GM12878 (cell line): Measurements from ENCODE around the gene ZSWIM3. TPM values are rescaled to one million over a fixed set of nuclear protein-coding genes. Genes with fewer than 3 reads are reported as not detected.

Experiments
- ATAC-seq: fragments of 200-7000 bp; cut with Tn5 transposase; 3 replicates; pipeline ENCODE4 v1.9.1; 2020; ENCODE audit warnings: mild to moderate bottlenecking, moderate library complexity
- BruUV-seq: library from RNA; stranded (reverse); fragments of 400-500 nt; replicated peaks from 2 replicates; lab custom pipeline; 2021; lab: Mats Ljungman, UMichigan
- CTCF ChIA-PET: fragments of 300-600 bp; sonication (Branson Sonifier 250); formaldehyde crosslinking; extraction: SDS; loops from one replicate; lab custom pipeline; 2021; ENCODE audit warnings: inconsistent platforms; lab: Yijun Ruan, JAX
- POLR2A ChIA-PET: fragments of 350-600 bp; formaldehyde crosslinking; extraction: SDS; loops from one replicate; lab custom pipeline; 2021; ENCODE audit warnings: inconsistent platforms; lab: Charles Lee
- RAD21 ChIA-PET: fragments of 300-600 bp; sonication (Branson Sonifier 250); formaldehyde crosslinking; loops from one replicate; lab custom pipeline; 2023; ENCODE audit warnings: antibody characterized with exemption; ENCODE audit not compliant: unreplicated experiment; lab: Charles Lee
- SMC1A ChIA-PET: fragments of 300-600 bp; sonication (Branson Sonifier 250); formaldehyde crosslinking; loops from one replicate; lab custom pipeline; 2023; ENCODE audit not compliant: unreplicated experiment, uncharacterized antibody; lab: Charles Lee
- DNase-seq: peaks from one replicate; pipeline ENCODE4 v3.0.0-alpha.2; 2011; ENCODE audit warnings: low read depth, low spot score
- FAIRE-seq: peaks from 3 replicates; lab custom pipeline; 2011; peaks lifted over from hg19 to GRCh38; lab: Jason Lieb, UNC
- H2AFZ ChIP-seq: 2 replicates; pipeline ENCODE4 v1.6.0; 2011; ENCODE audit warnings: low read depth, low read length, control low read depth; ENCODE audit not compliant: control insufficient read depth
- H3K27ac ChIP-seq: 2 replicates; pipeline ENCODE4 v1.5.1; 2011; ENCODE audit warnings: control low read depth; ENCODE audit not compliant: control insufficient read depth, insufficient read depth
- H3K27me3 ChIP-seq, 2 experiments: replicated peaks in 1 of 2; 2 replicates each; pipeline versions ENCODE4 v1.6.0 to v1.6.1; 2011; ENCODE audit warnings: low read length in 1 of 2; ENCODE audit not compliant: control insufficient read depth in 2 of 2, insufficient read depth in 2 of 2
- H3K36me3 ChIP-seq, 2 experiments: 2 replicates each; pipeline ENCODE4 v1.5.1; 2011; ENCODE audit warnings: low read length in 1 of 2; ENCODE audit not compliant: control insufficient read depth in 2 of 2, insufficient read depth in 2 of 2
- H3K4me1 ChIP-seq: 2 replicates; pipeline ENCODE4 v1.6.1; 2011; ENCODE audit warnings: mild to moderate bottlenecking, low read length, moderate library complexity, mixed read lengths; ENCODE audit not compliant: control insufficient read depth, insufficient read depth
- H3K4me2 ChIP-seq: 2 replicates; pipeline ENCODE4 v1.6.0; 2011; ENCODE audit warnings: control low read depth; ENCODE audit not compliant: control insufficient read depth, insufficient read depth
- H3K4me3 ChIP-seq: fragments of 200-600 bp; sonication (generic); 2 replicates; pipeline ENCODE4 v1.5.1; 2016
- H3K79me2 ChIP-seq: 2 replicates; pipeline ENCODE4 v1.6.0; 2011; ENCODE audit warnings: low read length; ENCODE audit not compliant: control insufficient read depth, insufficient read depth
- H3K9ac ChIP-seq: 2 replicates; pipeline ENCODE4 v1.8.0; 2011; ENCODE audit warnings: low read length, control low read depth, mixed read lengths; ENCODE audit not compliant: control insufficient read depth, insufficient read depth
- H3K9me3 ChIP-seq: replicated peaks from 3 replicates; pipeline ENCODE4 v1.5.1; 2011; ENCODE audit warnings: mild to moderate bottlenecking, low read length; ENCODE audit not compliant: control insufficient read depth, insufficient read depth
- H4K20me1 ChIP-seq: 2 replicates; pipeline ENCODE4 v1.6.0; 2011; ENCODE audit not compliant: control insufficient read depth, insufficient read depth
- CHD1 ChIP-seq: IDR thresholded peaks from 2 replicates; pipeline ENCODE4 v1.6.1; 2012; ENCODE audit warnings: low read depth, low read length, improper control_type of control experiment
- CHD4 ChIP-seq: fragments of 200-600 bp; sonication (generic); IDR thresholded peaks from 2 replicates; pipeline ENCODE4 v1.6.1; 2016; ENCODE audit warnings: mild to moderate bottlenecking
- EGR1 ChIP-seq, 2 experiments: IDR thresholded peaks; 1 replicate in 1 of 2; 2 replicates in 1 of 2; pipeline ENCODE4 v1.6.1; 2011 to 2012; ENCODE audit warnings: low read depth in 2 of 2, low read length in 2 of 2, borderline replicate concordance in 1 of 2, mild to moderate bottlenecking in 1 of 2, moderate library complexity in 1 of 2
- IKZF1 ChIP-seq: fragments of 450-650 bp; conservative IDR thresholded peaks from 2 replicates; pipeline ENCODE4 v1.6.1; 2017; ENCODE audit warnings: antibody characterized with exemption, mild to moderate bottlenecking
- NFXL1 ChIP-seq: fragments of 450-650 bp; IDR thresholded peaks from 2 replicates; pipeline ENCODE4 v1.6.1; 2017; ENCODE audit warnings: antibody characterized with exemption, mild to moderate bottlenecking, borderline replicate concordance
- RCOR1 ChIP-seq: conservative IDR thresholded peaks from 2 replicates; pipeline ENCODE4 v1.6.1; 2012; ENCODE audit warnings: low read depth, low read length, improper control_type of control experiment
- ZBTB4 ChIP-seq: fragments of 450-650 bp; formaldehyde crosslinking; IDR thresholded peaks from 2 replicates; pipeline ENCODE4 v1.4.0; 2022; ENCODE audit warnings: mild to moderate bottlenecking, moderate library complexity
- ZNF24 ChIP-seq: fragments of 450-650 bp; IDR thresholded peaks from 2 replicates; pipeline ENCODE4 v1.6.1; 2017; ENCODE audit warnings: antibody characterized with exemption, mild to moderate bottlenecking
- ZNF622 ChIP-seq: fragments of 450-650 bp; IDR thresholded peaks from 2 replicates; pipeline ENCODE4 v1.6.1; 2017; ENCODE audit warnings: mild to moderate bottlenecking, inconsistent platforms
- ZNF687 ChIP-seq: fragments of 450-650 bp; IDR thresholded peaks from 2 replicates; pipeline ENCODE4 v1.6.1; 2017; ENCODE audit warnings: mild to moderate bottlenecking, moderate library complexity
- WGBS: methylation state at CpG from one replicate; pipeline ENCODE4 v1.1.6; 2016; ENCODE audit warnings: low lambda C conversion rate; ENCODE audit not compliant: insufficient replicate concordance, insufficient coverage; ENCODE audit errors: missing lambda C conversion rate; 5-methylcytosine and 5-hydroxymethylcytosine counted together
- in situ Hi-C: fragments of 300-500 bp; cut with MboI; formaldehyde crosslinking; loops from 9 replicates; pipeline ENCODE4 v1.14.3; 2018; ENCODE audit warnings: mixed read lengths
- intact Hi-C: fragments of 100-400 bp; cut with micrococcal nuclease; formaldehyde crosslinking; loops from one replicate; pipeline ENCODE4 v1.14.2; 2022; ENCODE audit not compliant: unreplicated experiment
- polyA plus RNA-seq, 11 experiments: library from polyadenylated mRNA; depleted of rRNA in 4 of 11; unstranded in 6 of 11; stranded (reverse) in 5 of 11; fragments of >200 nt; fragmentation: Nextera tagmentation in 4 of 11; fragmentation: Illumina TruSeq in 1 of 11; extraction: Ambion mirVana in 4 of 11; extraction: Trizol in 1 of 11; gene quantifications; 1 replicate in 1 of 11; 2 replicates in 10 of 11; pipeline versions ENCODE4 v1.2.1 to v1.2.3, GENCODE V29; 2011 to 2016; ENCODE audit warnings: inconsistent platforms in 2 of 11, missing spikeins in 2 of 11, low read depth in 1 of 11
- total RNA-seq, 4 experiments: library from RNA; depleted of rRNA in 3 of 4; stranded (reverse); fragments of >200 nt in 3 of 4; fragmentation: Illumina TruSeq in 1 of 4; extraction: Trizol in 1 of 4; gene quantifications; 2 replicates each; pipeline versions ENCODE4 v1.2.1 to v1.2.3, GENCODE V29; 2013 to 2021
- TF ChIP-seq, protein P1 (sequence below): IDR thresholded peaks from 2 replicates; pipeline ENCODE4 v1.6.1; 2012; ENCODE audit warnings: low read depth, low read length, improper control_type of control experiment
- TF ChIP-seq, protein P2 (sequence below), 3 experiments: IDR thresholded peaks in 2 of 3; conservative IDR thresholded peaks in 1 of 3; 2 replicates each; pipeline ENCODE4 v1.5.1; 2011; ENCODE audit warnings: low read depth in 3 of 3, low read length in 3 of 3, mild to moderate bottlenecking in 3 of 3, control low read depth in 2 of 3, moderate library complexity in 2 of 3, inconsistent platforms in 1 of 3, mixed read lengths in 1 of 3; ENCODE audit not compliant: control insufficient read depth in 2 of 3, insufficient read depth in 1 of 3; ENCODE audit errors: extremely low read depth in 1 of 3

The ZSWIM3 gene
- total and polyA plus RNA-seq, 10 of the 15 experiments (the other 5 are each of a cell fraction or from before 2014, with no cell fraction given), result 1.6 to 5.1 (median 4.2) TPM

GRCh38 chr20:45852326-45852725, 5.1 kb upstream of the ZSWIM3 start:
- no peak overlapping the region for H3K4me3 ChIP-seq
- TF ChIP-seq ZNF687 (no peak), RCOR1 (no peak), NFXL1 (no peak), ZNF622 (no peak), CHD1 (no peak), CHD4 (no peak), ZNF24 (no peak), ZBTB4 (no peak), IKZF1 (no peak), EGR1 (IDR thresholded peaks at IDR 0.05; ENCODE audit: borderline replicate concordance in 1 of 2, low read depth in 2 of 2, low read length in 2 of 2) (no peak)
- TF ChIP-seq, protein P1, sequence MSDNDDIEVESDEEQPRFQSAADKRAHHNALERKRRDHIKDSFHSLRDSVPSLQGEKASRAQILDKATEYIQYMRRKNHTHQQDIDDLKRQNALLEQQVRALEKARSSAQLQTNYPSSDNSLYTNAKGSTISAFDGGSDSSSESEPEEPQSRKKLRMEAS, result no peak
- TF ChIP-seq, protein P2, sequence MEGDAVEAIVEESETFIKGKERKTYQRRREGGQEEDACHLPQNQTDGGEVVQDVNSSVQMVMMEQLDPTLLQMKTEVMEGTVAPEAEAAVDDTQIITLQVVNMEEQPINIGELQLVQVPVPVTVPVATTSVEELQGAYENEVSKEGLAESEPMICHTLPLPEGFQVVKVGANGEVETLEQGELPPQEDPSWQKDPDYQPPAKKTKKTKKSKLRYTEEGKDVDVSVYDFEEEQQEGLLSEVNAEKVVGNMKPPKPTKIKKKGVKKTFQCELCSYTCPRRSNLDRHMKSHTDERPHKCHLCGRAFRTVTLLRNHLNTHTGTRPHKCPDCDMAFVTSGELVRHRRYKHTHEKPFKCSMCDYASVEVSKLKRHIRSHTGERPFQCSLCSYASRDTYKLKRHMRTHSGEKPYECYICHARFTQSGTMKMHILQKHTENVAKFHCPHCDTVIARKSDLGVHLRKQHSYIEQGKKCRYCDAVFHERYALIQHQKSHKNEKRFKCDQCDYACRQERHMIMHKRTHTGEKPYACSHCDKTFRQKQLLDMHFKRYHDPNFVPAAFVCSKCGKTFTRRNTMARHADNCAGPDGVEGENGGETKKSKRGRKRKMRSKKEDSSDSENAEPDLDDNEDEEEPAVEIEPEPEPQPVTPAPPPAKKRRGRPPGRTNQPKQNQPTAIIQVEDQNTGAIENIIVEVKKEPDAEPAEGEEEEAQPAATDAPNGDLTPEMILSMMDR (IDR thresholded peaks at IDR 0.05 in 2 of 3, conservative IDR thresholded peaks at IDR 0.05 in 1 of 3; ENCODE audit: control insufficient read depth in 2 of 3, extremely low read depth in 1 of 3, insufficient read depth in 1 of 3, low read depth in 3 of 3, low read length in 3 of 3), result no peak
- TF ChIP-seq, all 136 proteins: peak for 0
- H3K36me3 ChIP-seq, result no peaks in the 10 kb centered on the region
- no peaks in the 10 kb centered on the region for H4K20me1 ChIP-seq
- peaks cover 19% of the 10 kb centered on the region for H3K79me2 ChIP-seq
- no peak for FAIRE-seq
- in situ Hi-C loops, result no loop called here
- intact Hi-C loops, result no loop called here
- no peaks in the 10 kb centered on the region for H3K9me3 ChIP-seq
- POLR2A ChIA-PET, result interaction anchor here (1.2 to 2.4 kb wide), 3 partner anchors 10 to 39 kb away, joined by 4 to 10 read pairs (median 7); partner anchors contain the start of gene UBE2C
- no peak for ATAC-seq
- 100% methylated on average over 6 of the region's 6 CpGs for WGBS
- RAD21 ChIA-PET, result no interaction called here
- H3K4me1 ChIP-seq, result peaks cover 6% of the 10 kb centered on the region
- SMC1A ChIA-PET, result interaction anchor here (0.6 to 1.3 kb wide), 4 partner anchors 9 to 109 kb away, joined by 3 to 4 read pairs (median 4); no protein-coding TSS in a partner anchor
- no peak overlapping the region for H3K4me2 ChIP-seq
- DNase-seq, result no peak
- BruUV-seq, result no TSS peak
- H3K27me3 ChIP-seq, result no peaks in the 10 kb centered on the region
- CTCF ChIA-PET, result interaction anchor here (0.8 to 1.6 kb wide), 5 partner anchors 10 to 118 kb away, joined by 3 to 6 read pairs (median 4); no protein-coding TSS in a partner anchor
- H3K9ac ChIP-seq, result no peak overlapping the region
- no peak overlapping the region for H2AFZ ChIP-seq
- no peak overlapping the region for H3K27ac ChIP-seq
